Right renal cortex interstitium (tissue), 3 donors: ENCODE results near the gene SPTSSB. TPM values are rescaled to one million over a fixed set of nuclear protein-coding genes. Genes with fewer than 3 reads are reported as not detected.

Experiments used
- DNase-seq, 3 donors: peaks; one replicate each; pipeline ENCODE4 v3.0.0-alpha.2; 2013; ENCODE audit warnings: low read depth in 3 of 3, low spot score in 2 of 3
- polyA plus RNA-seq, 3 donors: library from polyadenylated mRNA; unstranded; fragments of 120-200 nt; gene quantifications; one replicate each; pipeline ENCODE4 v1.2.1, GENCODE V29; 2013; ENCODE audit not compliant: insufficient read length in 3 of 3

Gene SPTSSB
- polyA plus RNA-seq: 1 to 10 TPM; 3.0 to 5.7 (median 3.4) TPM

DNA sequence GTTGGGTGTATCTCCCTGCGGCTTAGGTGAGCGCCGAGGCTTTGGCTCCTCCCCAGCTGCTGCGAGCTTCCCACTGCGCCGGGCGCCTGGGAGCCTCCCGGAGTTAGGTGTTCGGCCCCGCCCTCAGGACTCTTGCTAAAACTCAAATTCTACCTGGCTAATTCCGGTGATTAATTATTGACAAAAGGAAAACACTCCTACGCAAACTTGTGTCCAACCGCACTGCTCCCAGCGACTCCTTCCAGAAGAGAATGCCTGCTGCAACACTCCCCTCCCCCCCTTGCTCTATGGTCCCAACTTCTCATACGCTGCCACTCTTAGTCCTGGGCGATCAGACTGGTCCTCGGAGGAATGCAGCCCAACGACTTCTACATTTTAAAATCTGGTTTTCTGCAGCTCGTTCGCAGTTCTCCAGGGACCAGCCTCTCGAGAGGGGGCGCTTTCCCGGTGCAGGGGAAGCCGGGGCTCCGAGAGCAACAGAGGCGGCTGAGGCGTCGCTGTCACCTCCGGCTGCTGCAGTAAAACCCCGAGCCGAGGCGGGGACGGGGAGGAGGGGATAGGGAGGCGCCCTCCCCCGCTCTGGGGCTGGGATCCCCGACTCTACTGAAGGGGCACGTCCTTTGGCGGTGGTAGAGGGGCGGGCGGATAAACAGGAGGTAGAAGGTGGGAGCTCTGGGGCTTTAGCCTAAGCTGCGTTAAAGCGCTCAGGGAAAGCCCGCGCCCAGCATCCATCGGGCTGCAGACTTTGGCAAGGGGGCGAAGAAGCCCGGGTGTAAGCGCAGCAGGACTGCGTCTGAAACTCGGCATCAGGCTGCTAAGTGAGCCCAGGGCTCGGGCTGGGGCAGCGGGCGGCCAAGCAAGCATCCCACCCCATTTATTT lies at the start of gene SPTSSB:
TSS of gene SPTSSB (minus strand) at position 77 of the 880 bp plus-strand sequence. CDS start 25,194 bp downstream, outside the sequence.
- peak; percentile 12 to 45 (median 29) for DNase-seq

DNA sequence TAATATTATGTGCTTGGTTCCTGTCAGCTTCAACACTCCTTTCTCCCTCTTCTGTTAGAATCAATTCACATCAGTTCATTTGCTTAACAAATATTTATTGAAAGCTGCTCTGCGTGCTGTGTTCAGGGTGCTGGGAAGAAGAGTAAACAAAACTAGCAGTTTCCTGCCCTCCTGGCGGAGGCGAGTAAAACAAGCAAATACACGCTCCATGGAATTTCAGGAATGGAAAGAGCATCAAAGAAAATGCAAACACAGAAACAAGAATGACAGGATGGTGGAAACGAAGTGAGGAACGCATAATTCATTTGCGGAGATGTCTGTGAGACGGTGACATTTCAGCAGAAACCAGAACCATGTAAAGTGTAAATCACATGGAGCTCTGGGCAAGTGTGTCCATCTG lies 49.4 kb upstream of the SPTSSB start:
- DNase-seq: peak in 1 of 3 donors; percentile 10

DNA sequence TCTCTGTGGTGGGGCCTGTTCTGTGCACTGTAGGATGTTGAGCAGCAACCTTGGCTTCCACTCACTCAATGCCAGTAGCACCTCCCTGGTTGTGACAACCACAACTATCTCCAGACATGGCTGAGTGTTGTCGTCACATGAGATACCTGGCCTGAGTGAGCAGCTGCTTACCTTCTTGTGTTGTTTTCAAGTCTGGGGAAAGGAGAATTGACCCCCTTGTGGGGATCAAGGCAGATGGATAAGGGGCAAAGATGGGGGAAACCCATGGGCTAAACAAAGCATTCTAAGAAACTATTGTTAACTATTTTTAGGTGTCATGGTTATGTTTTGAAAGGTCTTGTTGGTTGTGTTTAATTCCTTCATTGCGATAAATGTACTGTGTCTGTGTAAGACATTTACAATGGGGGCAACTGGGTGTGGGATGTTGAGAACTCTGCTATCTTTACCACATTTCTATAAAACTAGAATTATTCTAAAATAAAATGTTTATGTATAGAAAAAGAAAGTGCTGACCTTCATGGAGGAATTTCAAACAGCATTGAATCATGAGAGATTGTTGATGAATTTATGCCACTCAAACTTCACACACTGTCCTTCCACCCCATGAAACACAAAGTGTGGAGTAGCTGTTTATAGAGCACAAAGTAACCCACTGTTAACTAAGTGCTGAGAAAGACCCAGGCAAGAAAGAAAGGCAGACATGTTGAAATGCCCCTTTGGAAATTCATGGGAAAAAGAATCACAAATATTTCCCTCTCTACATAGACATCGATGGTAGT lies 48.4 kb upstream of the SPTSSB start:
- DNase-seq: no peak

- DNase-seq: peak in 1 of 3 donors; percentile 26
Measured at GRCh38 chr3:161415506-161416231, 44.4 kb upstream of the SPTSSB start.

DNA sequence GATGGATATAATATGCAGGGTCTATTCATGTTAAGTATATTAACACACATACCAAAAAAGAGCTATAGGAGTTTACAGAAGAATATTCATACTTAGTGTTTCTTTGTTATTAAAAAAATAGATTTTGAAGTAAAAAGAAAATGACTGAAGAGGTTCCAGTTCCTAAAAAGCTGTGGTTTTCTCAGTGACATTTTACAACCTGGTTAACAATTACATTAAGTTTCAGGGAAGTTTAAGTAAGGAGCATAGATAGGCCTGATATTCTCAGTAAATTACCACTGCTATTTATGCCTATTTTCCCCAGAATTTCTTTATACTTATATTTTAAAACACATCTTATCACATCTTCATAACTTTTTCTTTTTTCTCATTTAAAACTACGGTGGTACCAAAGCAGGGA lies 43.6 kb upstream of the SPTSSB start:
- no peak for DNase-seq

DNA sequence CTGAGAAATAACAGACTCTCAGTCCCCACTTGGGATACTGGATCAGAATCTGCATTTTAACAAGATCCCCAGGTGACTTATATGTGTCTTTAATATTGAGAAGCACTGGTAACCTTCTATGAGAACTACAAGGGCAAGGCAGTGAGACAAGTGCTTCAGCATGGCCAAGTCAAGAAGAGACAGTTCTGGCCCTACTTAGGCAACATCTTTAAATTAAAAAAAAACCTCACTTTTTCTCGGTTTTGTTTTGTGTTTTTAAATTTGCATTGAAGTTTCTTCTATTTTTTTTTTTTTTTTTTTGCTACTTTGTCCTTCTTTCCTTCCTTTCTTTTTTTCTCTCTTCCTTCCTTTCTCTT lies 42.5 kb upstream of the SPTSSB start:
- no peak for DNase-seq

- no peak for DNase-seq
Measured at GRCh38 chr3:161413127-161413854, 42.0 kb upstream of the SPTSSB start.

- DNase-seq: no peak
Measured at GRCh38 chr3:161412123-161412522, 40.8 kb upstream of the SPTSSB start.

- DNase-seq: no peak
Measured at GRCh38 chr3:161409858-161410257, 38.5 kb upstream of the SPTSSB start.

DNA sequence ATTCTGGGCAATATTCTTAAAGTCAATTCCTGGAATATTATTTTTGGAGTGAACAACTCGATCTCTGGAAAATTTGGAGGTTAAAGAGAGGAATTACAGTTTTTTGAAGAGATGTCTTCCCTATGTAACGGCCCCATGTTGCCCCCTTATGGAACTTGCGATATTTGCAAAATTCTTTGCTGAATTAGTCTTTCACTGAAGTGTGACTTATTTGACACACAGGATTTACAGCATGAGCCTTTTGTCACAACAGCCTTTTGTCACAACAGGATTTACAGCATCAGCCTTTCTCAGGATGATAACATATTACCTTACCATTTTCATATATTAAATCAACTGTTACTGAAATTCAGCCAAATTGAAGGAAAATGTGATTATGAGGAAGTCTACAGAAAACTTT lies 37.8 kb upstream of the SPTSSB start:
- DNase-seq: peak in 1 of 3 donors; percentile 27

- DNase-seq: no peak
Measured at GRCh38 chr3:161406594-161407555, 35.6 kb upstream of the SPTSSB start.

DNA sequence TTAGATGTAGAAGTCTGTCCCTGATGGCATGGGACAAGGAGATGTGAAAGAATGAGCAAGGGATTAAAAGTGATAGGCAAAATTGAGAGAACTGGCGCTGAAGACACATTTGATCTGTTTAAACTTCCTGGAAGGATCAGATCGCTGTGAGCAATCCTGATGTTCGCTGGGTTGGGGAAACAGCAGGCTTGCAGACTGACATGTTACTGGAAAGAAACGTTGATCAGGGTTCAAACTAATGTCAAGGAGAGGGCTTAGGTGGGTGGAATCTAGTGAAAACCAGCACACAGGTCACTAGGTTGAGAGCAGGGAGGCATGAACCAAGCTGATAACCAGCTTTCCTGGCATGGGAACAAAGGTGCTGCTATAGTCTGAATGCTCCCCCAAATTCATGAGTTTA lies 34.5 kb upstream of the SPTSSB start:
- DNase-seq: no peak

DNA sequence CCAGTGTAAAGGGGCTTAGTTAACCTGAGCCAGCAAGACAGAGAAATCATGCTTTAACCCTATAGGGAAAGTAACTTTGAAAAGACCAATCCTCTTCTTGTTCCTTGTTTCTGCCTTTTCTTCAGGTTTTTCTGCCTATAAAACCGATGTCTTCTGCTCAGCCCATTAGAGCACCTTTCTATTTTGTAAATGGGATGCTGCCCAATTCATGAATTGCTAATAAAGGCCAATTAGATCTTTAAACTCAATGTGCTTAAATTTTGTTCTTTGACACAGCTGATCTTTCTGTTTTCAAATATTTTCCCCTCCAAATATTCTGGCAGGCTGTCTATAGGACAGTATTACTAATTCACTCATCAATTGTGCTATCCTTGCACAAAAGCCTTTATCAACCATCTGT lies 33.8 kb upstream of the SPTSSB start:
- DNase-seq: no peak

DNA sequence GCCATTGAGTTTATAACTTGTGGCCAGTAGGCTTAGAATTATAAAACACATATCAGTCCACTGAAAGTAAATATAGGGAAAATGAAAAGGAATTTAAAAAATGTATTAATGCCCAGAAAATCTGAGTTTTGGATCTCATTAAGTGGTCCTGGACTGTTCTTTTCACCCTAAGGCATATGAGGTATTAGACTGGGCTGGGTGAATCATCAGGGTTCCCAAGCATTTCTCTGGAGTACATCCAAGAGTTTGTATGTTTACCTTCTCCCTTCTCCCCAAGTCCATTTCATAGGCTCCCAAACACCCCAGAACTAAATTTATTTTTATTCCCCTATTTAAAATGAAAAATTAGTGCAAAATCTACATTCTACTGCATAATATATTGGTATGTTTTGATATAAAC lies 31.9 kb upstream of the SPTSSB start:
- no peak for DNase-seq

DNA sequence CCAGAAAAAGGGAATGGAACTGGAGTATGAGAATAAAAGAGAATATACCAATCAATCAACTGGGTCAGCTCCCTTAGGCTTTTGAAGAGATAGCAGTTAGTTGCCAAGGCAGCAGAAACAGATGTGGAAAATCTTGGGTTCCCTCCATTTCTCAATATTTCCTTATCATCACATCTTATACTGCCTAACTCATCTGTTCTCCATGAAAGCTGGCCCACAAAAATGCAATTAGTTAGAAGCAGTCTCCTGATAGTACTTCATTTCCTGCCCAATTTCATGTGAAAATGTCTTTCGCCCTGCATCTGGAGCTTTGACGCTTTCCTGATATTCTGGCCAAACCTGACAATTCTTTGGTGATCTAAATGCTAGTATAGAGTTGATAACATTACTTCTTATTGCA lies 30.1 kb upstream of the SPTSSB start:
- no peak for DNase-seq

DNA sequence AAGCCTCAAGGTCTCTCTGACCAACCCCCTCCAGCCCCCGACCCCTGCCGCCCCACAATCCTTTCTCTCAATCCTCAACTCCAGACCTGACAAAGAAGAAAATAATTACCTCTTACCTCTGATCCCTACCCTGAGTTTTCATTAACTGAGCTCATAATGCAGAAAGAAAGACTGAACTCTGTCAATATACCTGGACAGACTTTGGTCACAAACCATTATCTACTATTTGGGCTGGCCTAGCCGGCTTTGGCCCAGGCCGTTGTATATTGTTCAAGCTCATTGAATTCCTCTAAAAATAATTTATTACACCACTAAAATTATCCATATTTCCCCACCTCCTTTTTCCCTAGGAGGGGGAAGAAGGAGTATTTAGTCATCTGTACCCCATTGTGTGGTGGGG lies 29.3 kb upstream of the SPTSSB start:
- no peak for DNase-seq

- DNase-seq: no peak
Measured at GRCh38 chr3:161395115-161396012, 24.0 kb upstream of the SPTSSB start.

- no peak for DNase-seq
Measured at GRCh38 chr3:161393803-161394202, 22.5 kb upstream of the SPTSSB start.
